Uterus (tissue), 2 donors: ENCODE data around the gene RAB4B.

Experiments used
- CTCF ChIP-seq, 4 experiments: fragments of 200-600 bp in 2 of 4; fragments of 450-650 bp in 2 of 4; sonication (generic) in 2 of 4; IDR thresholded peaks; one replicate each; pipeline ENCODE4 v1.5.1; 2016 to 2019; ENCODE audit warnings: antibody characterized with exemption in 4 of 4, mild to moderate bottlenecking in 2 of 4, moderate library complexity in 1 of 4
- POLR2A ChIP-seq, 2 donors: fragments of 450-650 bp; IDR thresholded peaks; one replicate each; pipeline ENCODE4 v1.6.1; 2016; ENCODE audit warnings: antibody characterized with exemption in 2 of 2, mild to moderate bottlenecking in 1 of 2, moderate library complexity in 1 of 2

- no peak for TF ChIP-seq POLR2A (IDR thresholded peaks at IDR 0.05)
- no peak for TF ChIP-seq CTCF (IDR thresholded peaks at IDR 0.05)
Measured at GRCh38 chr19:40733149-40733548, 44.9 kb upstream of the RAB4B start.
